SU-DHL-6 (cell line): ENCODE data around the gene SLC44A5.

Experiments
- H2AFZ ChIP-seq: fragments of 200-600 bp; sonication (generic); 2 replicates; pipeline ENCODE4 v1.6.1; 2014; ENCODE audit warnings: low read depth, mild to moderate bottlenecking, moderate library complexity, mixed read lengths, antibody characterized with exemption, low read length; ENCODE audit not compliant: severe bottlenecking
- H3F3A ChIP-seq: fragments of 200-600 bp; shearing (Covaris generic); 2 replicates; pipeline ENCODE4 v1.6.0; 2016; ENCODE audit warnings: antibody characterized with exemption, mild to moderate bottlenecking; ENCODE audit not compliant: insufficient read depth
- H3K27ac ChIP-seq: fragments of 200-600 bp; sonication (generic); 2 replicates; pipeline ENCODE4 v1.5.1; 2016; ENCODE audit warnings: low read depth, mild to moderate bottlenecking, low read length, moderate library complexity, mixed read lengths
- H3K27me3 ChIP-seq: fragments of 200-600 bp; sonication (generic), shearing (Covaris generic); 2 replicates; pipeline ENCODE4 v1.6.0; 2014; ENCODE audit warnings: mild to moderate bottlenecking, low read length
- H3K36me3 ChIP-seq: fragments of 200-600 bp; sonication (generic); 2 replicates; pipeline ENCODE4 v1.6.1; 2014; ENCODE audit warnings: mild to moderate bottlenecking, low read length, mixed read lengths
- H3K4me2 ChIP-seq: fragments of 300-600, 200-600 bp; shearing (Covaris generic), sonication (generic); 2 replicates; pipeline ENCODE4 v1.6.0; 2014; ENCODE audit warnings: low read length, low read depth, mild to moderate bottlenecking; ENCODE audit not compliant: poor library complexity, severe bottlenecking
- H3K4me3 ChIP-seq: fragments of 200-600 bp; sonication (generic); 2 replicates; pipeline ENCODE4 v1.5.1; 2014; ENCODE audit warnings: antibody characterized with exemption, low read length, mild to moderate bottlenecking, mixed read lengths; ENCODE audit not compliant: insufficient read depth, poor library complexity, severe bottlenecking
- H3K79me2 ChIP-seq: fragments of 200-600 bp; sonication (generic); 2 replicates; pipeline ENCODE4 v1.6.1; 2014; ENCODE audit warnings: mild to moderate bottlenecking, low read length, moderate library complexity; ENCODE audit not compliant: insufficient read depth
- H3K9ac ChIP-seq: fragments of 200-600 bp; sonication (generic); 2 replicates; pipeline ENCODE4 v1.7.0; 2014; ENCODE audit warnings: mild to moderate bottlenecking, low read length
- H3K9me2 ChIP-seq: fragments of 200-600 bp; sonication (generic); replicated peaks from 2 replicates; pipeline ENCODE4 v1.6.1; 2014; ENCODE audit warnings: low read length; ENCODE audit not compliant: insufficient read depth
- H3K9me3 ChIP-seq: fragments of 200-600 bp; sonication (generic); 2 replicates; pipeline ENCODE4 v1.6.1; 2014; ENCODE audit warnings: low read length, mixed read lengths; ENCODE audit not compliant: insufficient read depth
- H4K20me1 ChIP-seq: fragments of 200-600 bp; sonication (generic); 2 replicates; pipeline ENCODE4 v1.6.1; 2014; ENCODE audit warnings: low read depth, mild to moderate bottlenecking, antibody characterized with exemption, low read length, moderate library complexity, mixed read lengths
- CTCF ChIP-seq: fragments of 200-600 bp; sonication (generic); IDR thresholded peaks from one replicate; pipeline ENCODE4 v1.5.1; 2017; ENCODE audit warnings: antibody characterized with exemption, mild to moderate bottlenecking, low read length, moderate library complexity; ENCODE audit not compliant: insufficient read depth, poor library complexity, severe bottlenecking
- EZH2phosphoT487 ChIP-seq: fragments of 200-600 bp; sonication (generic), shearing (Covaris generic); conservative IDR thresholded peaks from 2 replicates; pipeline ENCODE4 v1.6.1; 2018; ENCODE audit warnings: mild to moderate bottlenecking, antibody characterized with exemption, low read length, moderate library complexity, mixed read lengths

The SLC44A5 gene

DNA sequence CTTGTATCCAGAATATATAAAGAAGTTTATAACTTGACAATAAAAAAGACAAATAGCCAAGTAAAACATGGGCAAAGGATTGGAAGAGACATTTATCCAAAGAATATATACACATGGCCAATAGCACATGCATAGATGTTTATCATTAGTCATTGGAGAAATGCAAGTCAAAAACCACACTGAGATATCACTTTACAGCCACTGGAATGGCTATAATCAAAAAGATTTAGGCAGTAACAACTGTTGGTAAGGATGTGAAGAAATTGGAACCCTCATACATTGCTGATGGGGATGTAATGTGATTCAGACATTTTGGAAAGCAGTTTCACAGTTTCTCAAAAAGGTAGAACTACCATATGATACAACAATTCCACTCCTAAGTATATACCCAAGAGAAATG, 51.1 kb downstream of the SLC44A5 start:
- no peaks in the 10 kb centered on the region for H3K9me2 ChIP-seq
- no peaks in the 10 kb centered on the region for H3K79me2 ChIP-seq
- no peak overlapping the region for H3K4me2 ChIP-seq
- no peak overlapping the region for H3K9ac ChIP-seq
- H3K4me3 ChIP-seq = no peak overlapping the region
- no peak overlapping the region for H2AFZ ChIP-seq
- no peaks in the 10 kb centered on the region for H3K9me3 ChIP-seq
- H3K36me3 ChIP-seq = no peaks in the 10 kb centered on the region
- H3K27ac ChIP-seq = no peak overlapping the region
- H3F3A ChIP-seq = no peaks in the 10 kb centered on the region
- TF ChIP-seq CTCF (no peak), EZH2phosphoT487 (no peak)
- H3K27me3 ChIP-seq = no peaks in the 10 kb centered on the region
- no peaks in the 10 kb centered on the region for H4K20me1 ChIP-seq

DNA sequence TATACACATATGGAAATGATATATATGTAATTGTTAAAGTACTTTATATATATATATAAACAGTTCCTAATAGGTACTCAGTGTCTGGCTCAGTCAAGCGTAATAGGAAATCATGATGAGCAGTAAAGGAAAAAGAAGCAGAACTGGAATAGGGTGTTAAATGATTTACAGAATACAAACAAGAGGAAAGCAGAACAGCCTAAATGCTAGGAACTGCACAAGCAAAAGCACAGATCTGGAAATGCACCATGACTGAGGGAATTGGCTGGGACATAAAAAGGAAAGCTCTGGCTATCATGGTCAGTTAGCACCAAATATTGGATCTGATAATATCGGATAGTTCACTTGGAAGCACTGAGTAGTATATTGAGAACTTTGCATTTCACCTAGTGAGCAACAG, 51.8 kb downstream of the SLC44A5 start:
- Histone ChIP-seq H3K27me3 (no peaks in the 10 kb centered on the region), H3F3A (no peaks in the 10 kb centered on the region), H3K79me2 (no peaks in the 10 kb centered on the region), H3K4me3 (no peak overlapping the region), H3K4me2 (no peak overlapping the region), H4K20me1 (no peaks in the 10 kb centered on the region), H3K9me3 (no peaks in the 10 kb centered on the region), H3K36me3 (no peaks in the 10 kb centered on the region), H3K9ac (no peak overlapping the region), H3K9me2 (no peaks in the 10 kb centered on the region), H3K27ac (no peak overlapping the region), H2AFZ (no peak overlapping the region)
- TF ChIP-seq CTCF (no peak), EZH2phosphoT487 (no peak)

DNA sequence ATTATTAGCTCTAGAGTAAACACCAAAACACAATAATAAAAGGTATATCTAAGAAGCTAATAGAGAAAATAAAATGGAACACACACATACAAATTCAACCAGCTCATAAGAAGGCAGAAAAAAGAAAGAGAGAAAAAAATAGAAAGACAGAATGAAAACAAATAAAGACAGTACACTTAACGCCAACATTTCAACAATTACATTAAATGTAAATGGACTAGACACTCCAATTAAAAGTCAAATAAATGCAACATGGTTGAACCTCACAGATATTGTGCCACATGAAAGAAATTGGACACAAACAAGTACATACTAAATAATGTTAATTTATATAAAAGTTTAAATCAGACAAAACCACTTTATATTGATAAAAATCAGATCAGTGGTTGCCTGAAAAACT, 56.0 kb downstream of the SLC44A5 start:
- Histone ChIP-seq H3K27me3 (no peaks in the 10 kb centered on the region), H2AFZ (no peak overlapping the region), H4K20me1 (no peaks in the 10 kb centered on the region), H3K9ac (no peak overlapping the region), H3K4me3 (no peak overlapping the region), H3K4me2 (no peak overlapping the region), H3K9me3 (no peaks in the 10 kb centered on the region; the same call in 1 of the 2 replicates), H3F3A (no peaks in the 10 kb centered on the region), H3K9me2 (no peaks in the 10 kb centered on the region), H3K79me2 (no peaks in the 10 kb centered on the region), H3K36me3 (no peaks in the 10 kb centered on the region), H3K27ac (no peak overlapping the region)
- no peak for TF ChIP-seq EZH2phosphoT487
- no peak for TF ChIP-seq CTCF
